HL-60 (cell line): ENCODE data around the gene MINPP1.
A peak's percentile ranks its signal among the peaks of the same experiment; 100 is the strongest.

Experiments
- GABPA ChIP-seq: IDR thresholded peaks from 2 replicates; pipeline ENCODE4 v1.6.1; 2012; ENCODE audit warnings: low read depth
- POLR2AphosphoS5 ChIP-seq: IDR thresholded peaks from 2 replicates; pipeline ENCODE4 v1.6.1; 2012; ENCODE audit warnings: low read depth
- TF ChIP-seq, protein P1 (sequence below): IDR thresholded peaks from one replicate; pipeline ENCODE4 v1.5.1; 2011; ENCODE audit warnings: low read length, control low read depth, inconsistent platforms; ENCODE audit not compliant: insufficient read depth
- TF ChIP-seq, protein P2 (sequence below): IDR thresholded peaks from 2 replicates; pipeline ENCODE4 v1.6.1; 2012; ENCODE audit warnings: low read depth; ENCODE audit not compliant: insufficient replicate concordance

GRCh38 chr10:87504640-87505365 is at the start of gene MINPP1:
- TF ChIP-seq, protein P1, sequence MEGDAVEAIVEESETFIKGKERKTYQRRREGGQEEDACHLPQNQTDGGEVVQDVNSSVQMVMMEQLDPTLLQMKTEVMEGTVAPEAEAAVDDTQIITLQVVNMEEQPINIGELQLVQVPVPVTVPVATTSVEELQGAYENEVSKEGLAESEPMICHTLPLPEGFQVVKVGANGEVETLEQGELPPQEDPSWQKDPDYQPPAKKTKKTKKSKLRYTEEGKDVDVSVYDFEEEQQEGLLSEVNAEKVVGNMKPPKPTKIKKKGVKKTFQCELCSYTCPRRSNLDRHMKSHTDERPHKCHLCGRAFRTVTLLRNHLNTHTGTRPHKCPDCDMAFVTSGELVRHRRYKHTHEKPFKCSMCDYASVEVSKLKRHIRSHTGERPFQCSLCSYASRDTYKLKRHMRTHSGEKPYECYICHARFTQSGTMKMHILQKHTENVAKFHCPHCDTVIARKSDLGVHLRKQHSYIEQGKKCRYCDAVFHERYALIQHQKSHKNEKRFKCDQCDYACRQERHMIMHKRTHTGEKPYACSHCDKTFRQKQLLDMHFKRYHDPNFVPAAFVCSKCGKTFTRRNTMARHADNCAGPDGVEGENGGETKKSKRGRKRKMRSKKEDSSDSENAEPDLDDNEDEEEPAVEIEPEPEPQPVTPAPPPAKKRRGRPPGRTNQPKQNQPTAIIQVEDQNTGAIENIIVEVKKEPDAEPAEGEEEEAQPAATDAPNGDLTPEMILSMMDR = no peak
- TF ChIP-seq, protein P2, sequence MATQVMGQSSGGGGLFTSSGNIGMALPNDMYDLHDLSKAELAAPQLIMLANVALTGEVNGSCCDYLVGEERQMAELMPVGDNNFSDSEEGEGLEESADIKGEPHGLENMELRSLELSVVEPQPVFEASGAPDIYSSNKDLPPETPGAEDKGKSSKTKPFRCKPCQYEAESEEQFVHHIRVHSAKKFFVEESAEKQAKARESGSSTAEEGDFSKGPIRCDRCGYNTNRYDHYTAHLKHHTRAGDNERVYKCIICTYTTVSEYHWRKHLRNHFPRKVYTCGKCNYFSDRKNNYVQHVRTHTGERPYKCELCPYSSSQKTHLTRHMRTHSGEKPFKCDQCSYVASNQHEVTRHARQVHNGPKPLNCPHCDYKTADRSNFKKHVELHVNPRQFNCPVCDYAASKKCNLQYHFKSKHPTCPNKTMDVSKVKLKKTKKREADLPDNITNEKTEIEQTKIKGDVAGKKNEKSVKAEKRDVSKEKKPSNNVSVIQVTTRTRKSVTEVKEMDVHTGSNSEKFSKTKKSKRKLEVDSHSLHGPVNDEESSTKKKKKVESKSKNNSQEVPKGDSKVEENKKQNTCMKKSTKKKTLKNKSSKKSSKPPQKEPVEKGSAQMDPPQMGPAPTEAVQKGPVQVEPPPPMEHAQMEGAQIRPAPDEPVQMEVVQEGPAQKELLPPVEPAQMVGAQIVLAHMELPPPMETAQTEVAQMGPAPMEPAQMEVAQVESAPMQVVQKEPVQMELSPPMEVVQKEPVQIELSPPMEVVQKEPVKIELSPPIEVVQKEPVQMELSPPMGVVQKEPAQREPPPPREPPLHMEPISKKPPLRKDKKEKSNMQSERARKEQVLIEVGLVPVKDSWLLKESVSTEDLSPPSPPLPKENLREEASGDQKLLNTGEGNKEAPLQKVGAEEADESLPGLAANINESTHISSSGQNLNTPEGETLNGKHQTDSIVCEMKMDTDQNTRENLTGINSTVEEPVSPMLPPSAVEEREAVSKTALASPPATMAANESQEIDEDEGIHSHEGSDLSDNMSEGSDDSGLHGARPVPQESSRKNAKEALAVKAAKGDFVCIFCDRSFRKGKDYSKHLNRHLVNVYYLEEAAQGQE = no peak
- TF ChIP-seq POLR2AphosphoS5 (no peak), GABPA (peak; percentile 89)
